HG03045 (cell line): Measurements from ENCODE around the gene ZFYVE26.

Experiments
- ATAC-seq: cut with Tn5 transposase; IDR thresholded peaks from one replicate; pipeline ENCODE4 v1.9.1; 2021; ENCODE audit warnings: mild to moderate bottlenecking, moderate library complexity; ENCODE audit not compliant: unreplicated experiment

Gene ZFYVE26

DNA sequence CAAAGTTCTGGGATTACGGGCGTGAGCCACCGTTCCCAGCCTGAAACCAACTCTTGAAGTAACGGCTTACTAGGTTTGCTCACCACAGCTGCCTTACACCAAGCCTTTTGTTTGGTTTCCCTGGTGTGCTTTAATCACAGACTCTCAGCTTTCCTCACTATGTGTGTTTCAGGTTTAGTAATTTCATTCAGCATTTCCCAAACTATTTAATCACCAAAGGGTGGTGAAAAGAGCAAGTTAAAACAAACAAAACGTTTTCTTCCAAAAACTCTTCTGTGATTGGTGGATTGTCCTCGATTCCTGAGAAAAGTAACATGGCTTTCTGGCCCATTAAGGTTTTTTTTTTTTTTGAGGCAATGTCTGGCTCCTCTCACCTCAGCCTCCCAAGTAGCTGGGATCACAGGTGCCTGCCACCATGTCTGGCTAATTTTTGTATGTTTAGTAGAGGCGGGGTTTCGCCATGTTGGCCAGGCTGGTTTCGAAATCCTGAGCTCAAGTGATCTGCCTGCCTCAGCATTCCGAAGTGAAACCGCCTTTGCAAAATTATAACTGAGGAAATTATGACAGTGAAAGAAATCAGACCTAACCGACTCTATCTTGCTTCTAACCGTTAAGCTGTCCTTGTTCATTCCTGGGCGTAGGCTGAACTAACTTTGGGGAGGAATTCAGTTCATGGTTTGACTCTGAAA lies 1.5 kb upstream of the ZFYVE26 start:
- ATAC-seq: no peak

DNA sequence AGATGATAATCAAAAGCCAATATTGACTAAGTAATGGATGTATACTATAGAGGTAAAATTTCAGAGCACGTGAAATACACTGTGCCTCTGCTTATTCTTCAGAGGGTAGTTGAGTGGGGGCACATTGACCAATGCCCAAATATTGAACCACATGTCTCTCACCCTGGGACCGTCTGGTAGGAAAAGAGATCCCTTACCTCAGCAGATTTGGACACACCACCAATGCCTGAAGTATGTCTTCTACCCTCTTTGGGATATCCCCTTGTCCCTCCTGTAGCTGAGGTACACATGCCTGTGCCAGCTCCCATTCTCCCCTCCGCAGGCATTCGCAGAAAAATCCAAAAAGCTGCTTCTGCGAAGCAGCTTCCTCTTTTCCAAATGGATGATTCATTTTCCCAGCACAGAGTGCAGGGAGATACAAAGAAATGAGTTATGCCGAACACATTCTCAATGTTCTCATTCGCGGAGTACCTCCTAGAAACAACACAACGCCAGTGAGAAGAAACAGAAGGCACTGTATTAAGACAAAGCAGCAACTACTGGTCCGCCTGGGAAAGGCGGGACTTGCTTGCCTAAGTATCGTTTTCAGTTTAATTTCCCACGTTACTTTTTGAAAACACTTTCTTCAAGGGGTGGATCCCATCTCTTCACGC lies 691 bp downstream of the ZFYVE26 start:
- ATAC-seq: no peak

DNA sequence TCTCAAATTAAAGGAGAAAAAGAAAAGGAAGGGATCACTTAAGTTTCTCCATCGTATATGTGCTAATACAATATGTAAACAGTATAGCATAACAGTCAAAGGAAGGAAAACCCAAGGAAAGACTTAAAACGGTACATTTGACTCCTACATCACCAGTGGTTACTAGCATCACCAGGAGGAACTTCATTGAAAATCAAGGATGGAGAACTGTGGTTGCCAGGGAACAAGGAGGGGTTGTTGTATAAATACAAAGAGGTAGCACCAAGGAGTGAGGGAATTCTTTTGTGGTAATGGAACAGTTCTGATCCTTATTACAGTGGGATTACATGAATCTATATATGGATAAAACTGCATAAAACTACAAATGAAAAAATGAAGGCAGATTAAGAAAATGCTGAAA lies 1.6 kb downstream of the ZFYVE26 start:
- no peak for ATAC-seq

DNA sequence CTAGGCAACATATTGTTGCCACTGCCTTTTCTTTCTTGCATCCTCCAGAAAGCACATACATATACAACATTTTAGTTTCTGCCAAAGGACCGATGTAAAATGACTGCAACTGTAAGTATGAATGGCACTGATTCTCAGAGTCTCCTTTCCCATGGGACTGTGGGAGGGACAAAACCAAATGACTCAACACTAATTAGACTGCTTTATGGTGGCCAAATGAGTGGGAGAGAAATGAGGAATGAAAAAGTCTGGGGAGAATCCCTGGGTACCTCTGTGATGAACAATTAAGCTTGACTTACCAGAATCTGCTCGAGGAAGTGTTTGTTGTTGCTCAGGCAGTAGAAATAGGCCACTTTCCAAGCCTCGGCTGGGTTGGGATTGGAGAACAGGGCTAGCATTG lies 10.1 kb downstream of the ZFYVE26 start:
- no peak for ATAC-seq

DNA sequence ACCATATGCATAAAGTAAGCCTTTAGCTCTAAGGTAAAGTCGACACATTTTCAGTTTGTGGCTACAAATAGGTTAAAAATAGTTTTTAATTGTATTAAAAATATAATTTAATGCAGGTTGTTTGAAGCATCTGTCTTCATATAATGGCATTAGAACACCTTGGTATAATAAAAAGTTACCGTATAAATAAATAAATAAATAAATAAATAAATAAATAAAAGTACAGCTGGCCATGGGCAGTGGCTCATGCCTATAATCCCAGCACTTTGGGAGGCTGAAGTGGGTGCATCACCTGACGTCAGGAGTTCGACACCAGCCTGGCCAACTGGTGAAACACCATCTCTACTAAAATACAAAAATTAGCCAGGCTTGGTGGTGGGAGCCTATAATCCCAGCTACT lies 15.6 kb downstream of the ZFYVE26 start:
- ATAC-seq: no peak

DNA sequence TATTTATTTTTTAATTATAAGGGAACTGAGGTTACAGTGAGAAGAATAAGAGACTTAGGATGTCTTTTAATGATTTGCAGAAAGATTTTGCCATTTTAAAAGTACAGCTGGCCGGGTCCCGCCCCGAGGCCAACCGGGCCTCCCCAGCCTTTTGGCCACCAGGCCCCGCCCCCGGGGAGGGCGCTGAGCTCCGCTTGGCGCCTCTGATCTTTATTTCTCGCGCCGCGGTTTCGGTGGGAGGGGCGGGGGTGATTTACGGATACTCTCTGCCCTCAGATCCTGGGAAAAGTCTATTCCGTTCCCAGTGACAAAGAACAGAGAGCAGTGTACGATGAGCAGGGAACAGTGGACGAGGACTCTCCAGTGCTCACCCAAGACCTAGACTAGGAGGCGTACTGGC lies 17.7 kb downstream of the ZFYVE26 start:
- ATAC-seq: no peak

DNA sequence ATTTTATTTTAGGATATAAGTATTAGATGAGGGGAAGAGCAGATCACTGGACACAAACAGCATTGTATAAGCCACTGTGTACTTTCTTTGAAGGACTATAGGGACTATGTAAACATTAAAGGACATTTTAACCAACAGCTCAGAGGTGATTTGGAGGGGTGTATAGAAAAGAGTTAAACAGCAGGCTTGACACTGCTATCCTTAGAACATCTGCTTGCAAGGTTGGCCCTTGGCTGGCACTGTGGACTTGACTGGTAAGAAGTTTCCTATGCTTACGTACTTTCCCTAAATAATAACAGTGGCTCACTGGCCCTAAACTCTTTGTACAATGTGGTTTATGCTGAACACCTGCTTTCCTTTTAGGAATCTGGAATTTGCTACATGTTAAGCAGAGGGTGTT lies 28.7 kb downstream of the ZFYVE26 start:
- no peak for ATAC-seq

DNA sequence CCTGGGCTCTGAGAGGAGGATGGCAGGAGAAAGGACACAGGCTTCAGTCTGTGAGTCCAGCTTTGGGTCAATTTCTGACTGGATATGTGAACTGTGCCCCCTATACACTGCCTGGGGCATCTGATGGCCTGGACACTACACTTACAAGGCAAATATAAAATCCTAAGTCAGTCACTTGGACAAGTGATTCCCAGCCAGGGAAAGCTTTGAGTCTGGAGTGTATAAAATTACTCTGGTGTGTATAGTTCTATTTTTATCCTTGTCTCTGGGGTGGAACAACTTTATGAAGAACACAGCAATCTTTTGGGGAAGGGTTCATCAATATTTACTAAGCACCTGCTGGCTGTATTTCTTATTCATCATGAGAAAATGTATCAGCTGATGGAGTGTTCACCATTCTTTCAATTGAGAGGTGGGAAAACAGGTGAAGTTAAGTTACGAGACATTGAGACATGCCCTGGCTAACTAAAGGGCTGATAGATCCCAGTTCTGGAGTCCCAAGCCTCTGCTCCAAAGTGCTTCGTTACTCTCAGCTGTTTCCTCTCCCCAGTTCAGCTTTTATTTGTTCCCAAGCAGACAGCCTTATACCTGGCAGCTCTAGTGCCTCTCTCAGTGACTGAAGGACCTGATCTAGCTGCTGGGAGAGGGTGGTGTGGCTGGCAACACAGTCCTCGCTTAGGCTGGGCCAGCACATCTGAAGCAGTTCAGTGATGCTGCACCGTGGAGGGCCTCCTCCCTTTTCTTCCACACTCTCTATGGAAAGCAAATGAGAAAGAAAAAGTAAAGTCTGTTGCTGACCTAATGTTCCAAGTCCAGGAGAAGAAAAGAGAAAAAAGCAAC lies 30.9 kb downstream of the ZFYVE26 start:
- no peak for ATAC-seq

DNA sequence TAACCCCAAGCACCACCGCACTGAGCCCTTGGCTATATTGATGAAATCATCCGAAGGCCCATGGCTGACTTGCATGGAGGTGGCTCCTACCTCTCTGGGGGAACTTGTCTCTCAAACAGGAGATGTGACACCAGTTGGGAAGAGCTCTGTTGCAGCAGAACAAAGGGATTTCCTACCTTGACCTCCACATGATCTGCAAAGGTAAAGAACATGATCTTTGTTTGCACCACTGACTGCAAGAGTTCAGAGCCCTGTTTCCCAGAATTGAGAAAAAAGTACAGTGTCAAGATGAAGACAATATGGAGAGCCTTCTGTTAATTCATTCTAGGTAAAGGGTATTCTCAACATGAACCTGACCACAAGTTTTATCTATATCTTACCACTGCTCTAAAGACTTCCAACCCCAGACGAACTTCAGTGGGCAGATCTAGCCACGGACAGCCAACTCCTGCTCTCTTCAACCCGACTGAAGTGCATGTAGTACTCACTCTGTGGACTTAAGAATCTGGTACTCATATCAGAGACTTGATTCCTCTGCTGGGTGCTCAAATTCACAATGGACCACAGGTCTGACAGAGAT lies 32.1 kb downstream of the ZFYVE26 start:
- ATAC-seq: no peak

DNA sequence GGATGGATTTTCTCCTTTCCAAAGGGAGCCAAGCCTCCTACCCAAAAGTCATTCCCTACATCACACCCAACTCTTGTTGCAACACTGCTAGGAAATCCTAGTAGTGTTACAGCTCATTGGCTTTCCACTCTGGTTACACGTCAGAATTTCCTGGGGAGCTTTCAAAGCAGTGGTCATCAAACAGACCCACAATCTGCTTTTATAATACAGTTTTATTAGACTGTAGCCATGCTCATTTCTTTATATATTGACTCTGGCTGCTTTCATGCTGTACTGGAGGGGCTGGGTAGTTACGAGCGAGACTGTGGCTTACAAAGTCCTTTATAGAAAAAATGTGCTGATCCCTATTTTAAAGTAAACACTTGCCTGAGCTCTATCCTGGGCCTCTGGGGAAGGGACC lies 34.3 kb downstream of the ZFYVE26 start:
- ATAC-seq: no peak

DNA sequence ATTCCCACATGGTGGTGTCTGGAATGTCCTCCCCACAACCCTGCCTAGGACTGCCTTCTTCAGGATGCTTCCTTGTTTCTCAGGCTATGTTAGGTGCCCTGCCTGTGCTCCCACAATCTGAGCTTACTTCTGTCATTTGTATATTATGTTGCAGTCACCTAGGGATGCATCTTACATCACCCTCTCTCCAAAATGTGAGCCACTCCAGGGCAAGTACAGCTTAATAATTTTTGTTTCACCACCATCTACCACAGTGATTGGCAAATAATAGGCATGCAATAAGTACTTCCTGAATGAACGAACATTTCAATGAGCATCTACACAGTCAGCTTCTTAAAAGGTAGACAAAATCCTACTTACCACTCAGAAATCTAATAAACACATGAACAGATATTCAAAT lies 37.6 kb downstream of the ZFYVE26 start:
- ATAC-seq: no peak

DNA sequence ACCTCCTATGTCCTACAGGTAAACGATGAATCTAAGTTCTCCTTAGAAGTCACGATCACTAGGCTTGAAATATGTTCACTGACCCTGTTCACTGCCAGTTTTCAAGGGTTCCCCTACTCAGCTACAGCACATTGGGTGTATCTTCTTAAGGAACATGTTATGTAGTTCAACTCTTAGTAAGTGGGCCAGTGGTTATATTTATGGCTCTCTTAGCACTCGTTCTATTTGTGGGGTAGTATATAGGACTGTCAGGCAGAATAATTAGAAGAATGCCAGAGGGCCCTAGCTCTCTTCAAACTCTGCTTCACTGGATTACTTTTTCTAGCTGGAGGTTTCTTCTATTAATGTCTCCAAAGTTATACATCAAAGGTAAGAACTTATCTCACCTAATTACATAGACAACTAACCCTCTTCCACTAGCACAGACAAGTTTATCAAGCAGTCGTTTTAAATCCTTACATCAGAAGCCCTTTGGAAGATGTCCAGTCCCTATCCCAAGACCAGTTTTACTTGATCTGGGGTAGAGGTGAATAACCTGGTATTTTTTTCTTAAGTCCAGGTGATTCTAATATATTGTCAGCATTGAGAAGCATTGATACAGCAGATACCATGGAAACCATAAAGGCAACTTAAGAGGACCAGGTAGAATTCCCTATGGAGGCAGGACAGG lies 39.6 kb downstream of the ZFYVE26 start:
- ATAC-seq: no peak

DNA sequence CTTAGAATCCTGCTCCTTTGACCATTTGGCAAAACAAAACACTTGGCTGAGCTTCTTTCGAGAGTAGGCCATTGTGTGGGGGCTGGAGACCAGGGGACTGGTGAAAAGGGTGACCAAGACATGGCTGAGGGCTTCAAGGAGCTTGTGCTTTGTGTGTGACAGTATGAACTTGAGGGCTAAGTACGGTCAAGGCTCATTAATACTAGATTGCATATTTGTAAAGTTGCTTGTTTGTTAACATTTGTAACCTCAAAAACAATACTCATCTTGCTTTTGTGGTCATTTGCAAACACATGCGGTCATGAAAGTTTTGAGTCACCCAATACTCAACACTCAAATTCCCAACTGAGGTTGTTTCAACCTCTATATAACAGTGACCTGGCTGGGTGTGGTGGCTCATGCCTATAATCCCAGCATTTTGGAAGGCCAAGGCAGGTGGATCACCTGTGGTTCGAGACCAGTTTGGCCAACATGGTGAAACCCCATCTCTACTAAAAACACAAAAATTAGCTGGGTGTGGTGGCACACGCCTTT lies 42.5 kb downstream of the ZFYVE26 start:
- ATAC-seq: no peak

DNA sequence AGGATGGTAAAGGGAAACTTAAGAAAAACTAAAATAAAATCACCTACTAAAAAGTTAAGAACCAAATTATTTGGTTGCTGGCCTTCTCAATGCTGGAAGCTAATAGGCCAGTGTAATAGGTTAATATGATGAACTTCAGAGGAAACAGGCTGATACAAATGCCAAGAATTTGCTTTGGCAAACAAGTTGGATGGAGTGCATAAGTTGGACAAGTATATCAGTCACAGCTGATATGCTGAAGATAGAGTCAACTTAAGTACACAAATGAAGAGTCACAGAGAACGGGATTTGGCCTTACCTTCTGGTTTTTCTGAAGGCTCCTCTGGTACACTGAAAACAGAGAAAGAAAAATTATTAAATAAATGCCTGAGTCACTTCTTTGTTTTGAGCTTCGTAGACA lies 48.2 kb downstream of the ZFYVE26 start:
- ATAC-seq: no peak

DNA sequence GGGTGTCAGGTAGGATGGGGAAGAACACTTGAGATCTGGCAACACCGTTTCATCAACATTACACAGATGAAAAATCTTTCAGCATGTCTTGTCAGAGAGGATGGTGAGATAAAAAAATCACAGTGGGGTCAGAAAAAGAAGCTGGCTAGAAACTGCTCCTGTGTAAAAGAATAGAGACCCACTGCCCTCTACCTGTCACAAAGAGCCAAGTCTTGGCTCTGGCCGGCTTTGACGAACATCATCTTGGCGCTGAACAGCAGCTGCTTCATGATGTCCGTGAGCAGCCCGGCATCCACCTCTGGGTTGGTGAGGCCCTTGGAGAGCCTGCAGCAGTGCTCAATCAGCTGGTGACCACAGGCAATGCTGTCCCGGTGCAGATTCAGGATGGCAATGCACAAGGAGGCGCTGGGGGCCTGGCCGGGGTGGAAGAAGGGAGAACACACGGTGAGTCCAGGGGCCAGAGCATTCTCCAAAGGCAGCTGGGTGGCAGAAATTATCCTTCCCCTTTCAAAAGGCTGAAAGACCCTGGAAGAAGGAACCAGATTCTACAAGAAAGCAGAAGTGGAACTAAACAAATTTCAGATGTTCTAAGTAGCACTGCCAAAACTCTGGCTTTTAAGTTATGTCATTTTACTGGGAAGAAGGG lies 50.2 kb downstream of the ZFYVE26 start:
- no peak for ATAC-seq

DNA sequence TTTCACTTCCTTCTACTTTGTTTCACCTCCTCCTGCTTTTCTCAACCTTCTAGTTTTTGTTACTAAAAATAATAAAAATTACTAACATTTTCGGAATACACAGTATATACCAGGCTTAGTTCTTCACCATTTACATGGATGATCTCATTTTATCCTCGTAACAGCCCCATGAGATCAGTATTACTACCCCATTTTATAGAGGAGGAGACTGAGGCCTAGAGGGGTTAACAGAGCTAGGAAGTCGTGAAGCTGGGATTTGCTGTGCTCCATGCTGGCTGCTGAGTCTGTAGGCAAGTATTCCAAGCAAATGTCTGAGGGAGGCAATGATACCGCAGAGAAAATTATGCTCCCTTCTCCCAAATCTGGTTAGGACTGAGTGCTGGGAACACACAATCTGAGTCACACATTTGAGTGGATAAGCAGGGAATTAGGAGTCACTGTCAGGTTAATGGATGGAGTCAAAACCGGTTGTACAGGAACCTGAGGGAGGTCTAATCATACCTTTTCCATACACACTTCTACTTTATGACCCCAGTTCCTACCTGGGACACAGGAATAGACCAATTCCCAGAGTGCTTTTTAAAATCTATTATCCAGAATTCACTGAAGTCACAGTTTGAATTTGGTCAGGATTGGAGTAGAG lies 51.1 kb downstream of the ZFYVE26 start:
- ATAC-seq: no peak

DNA sequence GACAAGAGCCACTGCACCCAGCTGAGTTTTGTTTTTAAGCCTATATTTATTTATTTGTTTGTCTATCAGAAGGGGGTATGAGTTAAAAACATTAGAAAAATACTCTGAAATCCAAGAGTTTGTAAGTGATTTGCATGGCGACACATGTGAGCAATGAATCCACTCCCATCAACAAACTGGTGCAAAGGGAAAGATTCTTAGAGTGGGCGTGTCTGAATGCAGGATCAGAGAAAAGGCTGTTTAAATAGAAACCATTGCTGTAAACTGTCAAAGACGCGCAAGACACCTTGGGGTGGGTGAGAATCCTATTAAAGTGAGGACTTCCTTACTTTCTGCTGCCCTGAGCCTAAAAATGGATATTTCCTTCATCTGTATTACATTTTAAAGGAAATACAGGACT lies 51.9 kb downstream of the ZFYVE26 start:
- no peak for ATAC-seq

DNA sequence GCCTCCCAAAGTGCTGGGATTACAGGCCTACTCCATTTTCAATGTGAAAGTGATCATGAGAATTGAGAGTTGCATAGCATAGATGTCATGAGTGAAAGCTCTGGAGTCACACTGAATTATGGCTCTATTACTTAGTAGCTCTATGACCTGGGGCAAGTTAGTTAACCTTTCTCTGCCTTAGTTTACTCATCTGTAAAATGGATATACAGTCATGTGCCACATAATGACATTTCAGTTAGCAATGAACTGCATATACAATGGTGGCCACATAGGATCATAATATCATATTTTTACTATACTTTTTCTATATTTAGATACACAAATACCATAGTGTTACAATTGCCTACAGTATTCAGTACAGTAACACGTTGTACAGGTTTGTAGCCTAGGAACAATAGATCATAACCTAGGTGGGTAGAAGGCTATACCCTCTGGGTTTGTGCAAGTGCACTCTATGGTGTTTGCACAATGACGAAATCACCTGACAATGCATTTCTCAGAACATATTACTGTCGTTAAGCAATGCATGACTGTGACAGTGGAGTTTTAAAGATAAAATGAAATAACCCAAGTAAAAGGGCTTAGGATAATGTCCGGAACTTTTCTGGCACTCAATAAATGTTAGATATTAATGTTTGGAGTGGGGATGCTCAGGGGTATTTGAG lies 53.1 kb downstream of the ZFYVE26 start:
- no peak for ATAC-seq

DNA sequence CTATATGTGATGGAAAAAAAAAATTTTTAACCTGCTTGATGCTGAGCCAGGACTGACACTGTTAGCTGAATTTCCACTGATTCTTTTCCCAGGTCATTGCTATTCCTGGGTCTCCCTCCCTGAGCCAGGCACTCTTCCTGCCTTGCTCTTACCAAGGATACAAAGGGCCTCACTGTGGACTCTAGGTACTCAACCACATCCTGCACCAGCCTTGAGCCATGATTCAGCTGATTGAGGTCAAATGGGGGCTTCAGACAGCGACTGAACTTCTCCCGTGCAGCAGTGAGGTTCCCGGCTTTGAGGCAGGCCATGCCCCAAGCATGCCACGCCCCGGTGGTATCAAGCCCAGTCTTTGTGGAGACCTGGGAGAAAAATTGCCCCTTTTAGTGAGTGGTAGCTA lies 54.3 kb downstream of the ZFYVE26 start:
- ATAC-seq: no peak
